ENCODE results near the gene C13orf42. TPM values are rescaled to one million over a fixed set of nuclear protein-coding genes. Genes with fewer than 3 reads are reported as not detected.

The C13orf42 gene
- total RNA-seq, 2 experiments from 2014 or later: not detected

DNA sequence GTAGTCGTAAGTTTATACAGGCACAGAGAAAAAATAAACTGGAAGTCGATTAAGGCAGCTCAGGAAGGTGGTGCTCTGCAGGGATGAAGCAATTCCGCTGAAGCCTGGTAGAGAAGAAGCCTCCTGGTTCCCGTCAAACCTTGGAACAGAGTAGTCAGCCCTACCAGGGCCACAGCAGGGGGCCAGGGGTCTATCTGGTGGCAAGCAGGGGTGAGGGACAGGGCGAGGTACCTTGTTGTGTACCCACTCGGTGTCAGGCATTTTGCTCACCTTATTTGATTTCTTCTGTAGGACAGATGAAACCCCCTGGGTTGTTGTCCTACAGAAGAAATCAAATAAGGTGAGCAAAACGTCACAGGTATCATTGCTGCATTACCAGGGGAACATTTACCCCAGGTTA, 70.6 kb downstream of the C13orf42 start:
- H3K9me3 Mint-ChIP-seq: no peaks in the 10 kb centered on the region
- no peaks in the 10 kb centered on the region for H3K36me3 Mint-ChIP-seq (ENCODE audit: low read depth)
- intact Hi-C loops (cut with micrococcal nuclease): no loop called here
- CTCF ChIA-PET: interaction anchor here (0.6 kb wide), 1 partner anchor 119 kb away, joined by 3 read pairs; no protein-coding TSS in a partner anchor
- no peak overlapping the region for H3K4me3 Mint-ChIP-seq
- no peak overlapping the region for H3K27ac Mint-ChIP-seq
- H3K27me3 Mint-ChIP-seq (ENCODE audit: low read depth): no peaks in the 10 kb centered on the region
- H3K4me1 Mint-ChIP-seq (ENCODE audit: low read depth): no peaks in the 10 kb centered on the region
- DNase-seq: no peak

DNA sequence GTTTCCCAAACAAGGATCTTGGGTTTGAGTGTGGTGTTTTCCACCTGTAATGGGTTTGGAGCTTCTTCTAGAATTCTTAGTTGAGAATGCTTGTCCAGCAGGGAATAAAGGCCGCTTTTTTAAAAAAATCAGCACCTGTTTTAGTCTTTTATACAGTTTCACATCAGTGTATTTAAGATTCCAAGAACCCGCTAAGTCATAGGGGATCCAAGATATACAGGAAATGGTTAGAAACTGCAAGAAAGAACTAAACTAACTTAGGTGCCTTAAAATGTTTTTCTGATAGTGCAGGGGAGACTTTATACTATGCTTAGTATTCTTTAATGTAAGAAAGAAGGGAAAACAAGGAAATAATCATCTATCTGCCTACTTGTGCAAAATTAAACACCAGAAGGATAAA, 74.7 kb downstream of the C13orf42 start:
- Mint-ChIP-seq H3K27ac (no peak overlapping the region), H3K36me3 (ENCODE audit: low read depth) (no peaks in the 10 kb centered on the region), H3K27me3 (ENCODE audit: low read depth) (no peaks in the 10 kb centered on the region), H3K4me1 (ENCODE audit: low read depth) (no peaks in the 10 kb centered on the region), H3K9me3 (no peaks in the 10 kb centered on the region), H3K4me3 (no peak overlapping the region)
- CTCF ChIA-PET: no interaction called here
- DNase-seq: no peak
- intact Hi-C loops (cut with micrococcal nuclease): no loop called here

DNA sequence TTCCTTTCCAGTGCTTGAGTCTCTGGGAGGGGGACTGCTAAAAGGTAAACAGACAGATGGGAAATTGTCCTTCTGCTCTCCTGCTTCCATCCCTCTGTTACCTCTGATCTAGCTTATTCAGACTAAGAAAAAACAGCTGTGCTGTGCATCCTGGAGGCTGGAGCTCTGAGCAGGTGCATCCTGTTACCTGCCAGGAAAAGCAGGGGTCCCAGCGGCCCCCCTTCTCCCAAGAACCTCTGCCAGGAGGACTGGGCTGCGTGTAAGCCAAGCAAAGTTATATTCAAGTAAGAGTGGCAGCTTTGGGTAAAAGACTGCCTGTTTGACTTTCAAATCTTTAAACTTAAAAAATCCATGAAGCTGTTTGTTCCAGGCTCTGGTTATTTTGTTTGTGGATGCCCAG, 75.1 kb downstream of the C13orf42 start:
- no peak overlapping the region for H3K4me3 Mint-ChIP-seq
- no peaks in the 10 kb centered on the region for H3K36me3 Mint-ChIP-seq (ENCODE audit: low read depth)
- intact Hi-C loops (cut with micrococcal nuclease): no loop called here
- DNase-seq: no peak
- no peaks in the 10 kb centered on the region for H3K27me3 Mint-ChIP-seq (ENCODE audit: low read depth)
- H3K9me3 Mint-ChIP-seq: no peaks in the 10 kb centered on the region
- H3K27ac Mint-ChIP-seq: no peak overlapping the region
- no peaks in the 10 kb centered on the region for H3K4me1 Mint-ChIP-seq (ENCODE audit: low read depth)
- CTCF ChIA-PET: interaction anchor here (0.6 kb wide), 1 partner anchor 37 kb away, joined by 7 read pairs; no protein-coding TSS in a partner anchor

DNA sequence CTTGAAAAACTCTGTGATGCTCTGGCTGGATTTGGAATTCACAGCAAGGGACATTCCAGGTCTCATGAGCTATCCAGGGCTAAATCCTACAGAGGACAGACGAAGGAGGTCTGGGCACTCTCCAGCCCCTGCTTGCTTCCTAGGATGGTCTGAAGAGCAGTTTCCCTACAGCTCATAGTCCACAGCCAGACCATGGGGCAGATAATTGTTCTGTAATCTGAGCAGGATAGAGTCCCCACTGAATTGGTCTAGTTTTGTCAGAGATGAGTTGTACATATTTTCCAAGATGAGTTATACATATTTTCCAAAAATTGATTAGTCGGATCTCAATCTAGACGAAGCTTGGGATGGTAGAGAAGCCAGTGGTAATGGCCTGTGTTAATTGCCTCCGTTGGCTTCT, 75.6 kb downstream of the C13orf42 start:
- Mint-ChIP-seq H3K27me3 (ENCODE audit: low read depth) (no peaks in the 10 kb centered on the region), H3K27ac (no peak overlapping the region), H3K4me1 (ENCODE audit: low read depth) (no peaks in the 10 kb centered on the region), H3K36me3 (ENCODE audit: low read depth) (no peaks in the 10 kb centered on the region), H3K4me3 (no peak overlapping the region), H3K9me3 (no peaks in the 10 kb centered on the region)
- intact Hi-C loops (cut with micrococcal nuclease): no loop called here
- CTCF ChIA-PET: interaction anchor here (0.6 to 0.8 kb wide), 2 partner anchors 36 to 234 kb away, joined by 3 to 7 read pairs; no protein-coding TSS in a partner anchor
- DNase-seq: no peak

DNA sequence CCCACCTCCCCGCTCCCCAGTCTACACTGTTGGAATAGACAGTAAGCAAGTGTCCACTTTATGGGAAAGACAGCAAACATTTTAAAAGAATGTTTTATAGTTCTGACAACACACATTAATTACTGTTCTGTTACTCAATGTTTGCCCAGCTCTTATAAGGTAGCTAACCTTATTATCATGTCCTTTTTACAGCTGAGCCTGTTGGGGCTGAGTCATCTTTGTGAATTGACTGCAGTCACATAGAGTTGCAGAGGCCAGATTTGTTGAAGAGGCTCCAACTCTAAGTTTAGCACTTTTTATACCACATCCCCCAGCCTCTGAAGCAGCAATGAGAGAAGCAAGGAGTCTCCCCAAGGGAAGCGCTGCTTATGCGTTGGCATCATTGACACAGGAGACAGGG, 76.2 kb downstream of the C13orf42 start:
- H3K36me3 Mint-ChIP-seq (ENCODE audit: low read depth): no peaks in the 10 kb centered on the region

DNA sequence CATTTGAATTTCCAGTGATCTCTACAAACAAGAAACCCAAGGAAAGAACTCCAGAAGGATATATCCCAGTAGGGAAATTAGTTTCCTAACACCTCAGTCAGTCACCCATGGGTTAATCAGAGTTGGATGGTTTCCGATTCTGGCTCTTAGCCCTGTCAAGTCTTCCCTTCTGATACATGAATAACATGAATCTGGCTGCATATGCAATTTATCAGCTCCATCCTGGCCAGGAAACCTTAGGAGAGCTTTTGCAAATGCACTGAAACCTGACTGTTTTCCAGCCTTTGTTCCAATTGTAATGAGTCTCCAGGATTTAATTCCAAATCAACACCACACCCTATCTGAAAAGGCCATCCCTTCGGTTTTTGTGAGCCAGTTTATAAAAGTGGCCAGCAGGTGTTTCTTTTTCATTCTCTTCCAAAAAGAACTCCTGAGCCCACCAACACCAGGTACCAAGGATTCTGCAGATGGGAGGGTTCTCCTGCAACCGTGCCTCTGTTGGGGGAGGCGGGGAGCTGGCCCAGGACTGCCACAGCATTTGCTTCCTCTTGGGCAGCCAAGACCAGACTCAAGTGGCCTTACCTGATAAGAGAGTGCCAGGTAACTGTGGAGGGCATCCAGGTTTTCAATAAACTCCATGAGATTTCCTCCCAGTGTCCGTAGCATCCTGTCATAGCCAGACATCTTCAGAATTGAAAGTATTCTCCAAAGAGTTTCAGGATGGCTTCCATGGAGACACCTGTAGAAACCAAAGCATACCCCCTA, 77.5 kb downstream of the C13orf42 start:
- intact Hi-C loops (cut with micrococcal nuclease): no loop called here
- no peaks in the 10 kb centered on the region for H3K4me1 Mint-ChIP-seq (ENCODE audit: low read depth)
- H3K36me3 Mint-ChIP-seq (ENCODE audit: low read depth): no peaks in the 10 kb centered on the region
- CTCF ChIA-PET: no interaction called here
- no peak overlapping the region for H3K4me3 Mint-ChIP-seq
- H3K27ac Mint-ChIP-seq: no peak overlapping the region
- H3K9me3 Mint-ChIP-seq: no peaks in the 10 kb centered on the region
- peaks cover 4% of the 10 kb centered on the region for H3K27me3 Mint-ChIP-seq (ENCODE audit: low read depth)
- DNase-seq: no peak

More for the DNA sequence above, 76.2 kb downstream of the C13orf42 start:
- H3K4me1 Mint-ChIP-seq (ENCODE audit: low read depth): no peaks in the 10 kb centered on the region
- CTCF ChIA-PET: interaction anchor here (0.8 kb wide), 1 partner anchor 234 kb away, joined by 3 read pairs; no protein-coding TSS in a partner anchor
- intact Hi-C loops (cut with micrococcal nuclease): no loop called here
- peaks cover under 1% of the 10 kb centered on the region for H3K27me3 Mint-ChIP-seq (ENCODE audit: low read depth)
- H3K4me3 Mint-ChIP-seq: no peak overlapping the region
- H3K27ac Mint-ChIP-seq: no peak overlapping the region
- no peaks in the 10 kb centered on the region for H3K9me3 Mint-ChIP-seq
- DNase-seq: no peak

GRCh38 chr13:51032831-51033230, 78.2 kb downstream of the C13orf42 start:
- DNase-seq: no peak
- CTCF ChIA-PET: no interaction called here
- intact Hi-C loops (cut with micrococcal nuclease): no loop called here
- no peak overlapping the region for H3K4me3 Mint-ChIP-seq
- H3K36me3 Mint-ChIP-seq (ENCODE audit: low read depth): no peaks in the 10 kb centered on the region
- no peaks in the 10 kb centered on the region for H3K4me1 Mint-ChIP-seq (ENCODE audit: low read depth)
- H3K27me3 Mint-ChIP-seq (ENCODE audit: low read depth): peaks cover 4% of the 10 kb centered on the region
- no peak overlapping the region for H3K27ac Mint-ChIP-seq
- H3K9me3 Mint-ChIP-seq: no peaks in the 10 kb centered on the region

Other genes with a start within 250 kb of the C13orf42 start
- 10 to 100 TPM; 47.8 to 49.7 TPM for gene RNASEH2B, start 201.5 kb downstream of the C13orf42 start, total RNA-seq
- not detected for gene FAM124A, start 111.1 kb upstream of the C13orf42 start, total RNA-seq
- gene SERPINE3, start 228.4 kb upstream of the C13orf42 start, total RNA-seq: not detected

Measured in activated naive CD4-positive, alpha-beta T cell treated with anti-CD3 and anti-CD28 coated beads for 36 hours (primary cell).